Measurements from ENCODE around the gene ATOX1. TPM values are rescaled to one million over a fixed set of nuclear protein-coding genes. Genes with fewer than 3 reads are reported as not detected.

The ATOX1 gene
- total and polyA plus RNA-seq, 2 of the 8 experiments (the other 6 are each of a cell fraction or from before 2014, with no cell fraction given) = 79.9 to 232 TPM

GRCh38 chr5:151735646-151736045 is 22.8 kb downstream of the ATOX1 start:
- FAIRE-seq = no peak

More at GRCh38 chr5:151735646-151736045, 22.8 kb downstream of the ATOX1 start:
- Histone ChIP-seq H3K9me3 (ENCODE audit: insufficient read depth in 2 of 2, low read depth in 1 of 2, low read length in 1 of 2) (peaks cover 4 to 5% of the 10 kb centered on the region in 2 experiments; a peak in 1 of 4 replicates), H3K23ac (ENCODE audit: insufficient read length) (no peak overlapping the region), H2BK15ac (ENCODE audit: low read length) (0 out of 2 replicates have a peak overlapping the region, but pooled peaks have one; percentile 1), H3K79me1 (ENCODE audit: low read depth, low read length) (no peaks in the 10 kb centered on the region), H3K4me1 (replicated peaks in 1 of 4; ENCODE audit: control insufficient read depth in 3 of 4, insufficient read depth in 4 of 4, low read length in 3 of 4) (peaks cover 8 to 15% (median 11%) of the 10 kb centered on the region in 4 experiments), H2BK5ac (ENCODE audit: low read depth, low read length) (no peak overlapping the region), H2BK12ac (ENCODE audit: low read depth, low read length) (no peak overlapping the region), H2BK20ac (ENCODE audit: low read length) (no peak overlapping the region), H2BK120ac (replicated peaks; ENCODE audit: low read depth, low read length) (no peak overlapping the region), H3K27me3 (replicated peaks in 1 of 4; ENCODE audit: control insufficient read depth in 3 of 4, extremely low read depth in 1 of 4, insufficient read depth in 3 of 4, low read length in 3 of 4) (no peaks in the 10 kb centered on the region), H4K20me1 (replicated peaks in 1 of 2; ENCODE audit: control insufficient read depth in 1 of 2, insufficient read depth in 2 of 2, low read length in 2 of 2) (no peaks in the 10 kb centered on the region), H3K4me3 (ENCODE audit: extremely low read depth in 1 of 4, insufficient read depth in 2 of 4, low read depth in 3 of 4, low read length in 4 of 4) (no peak overlapping the region), H4K5ac (ENCODE audit: insufficient read length, low read depth, low read length) (no peak overlapping the region), H3K14ac (ENCODE audit: insufficient read length) (no peak overlapping the region), H3K23me2 (ENCODE audit: low read depth, low read length) (peaks cover 2% of the 10 kb centered on the region; the same call in 1 of the 2 replicates), H4K91ac (replicated peaks; ENCODE audit: insufficient read length, low read length) (no peak overlapping the region), H4K8ac (ENCODE audit: extremely low read depth, insufficient read depth, low read length) (no peak overlapping the region), H3K9ac (replicated peaks in 1 of 4; ENCODE audit: extremely low read depth in 1 of 4, low read depth in 3 of 4, low read length in 3 of 4) (no peak overlapping the region), H3K79me2 (ENCODE audit: control insufficient read depth in 1 of 2, insufficient read depth in 2 of 2, low read length in 2 of 2) (no peaks in the 10 kb centered on the region), H2AK5ac (ENCODE audit: low read depth, low read length) (no peak overlapping the region), H3K18ac (ENCODE audit: extremely low read depth, low read length) (no peak overlapping the region), H3K27ac (ENCODE audit: low read depth, low read length) (no peak overlapping the region), H3K4me2 (ENCODE audit: insufficient read depth in 1 of 2, low read depth in 2 of 2, low read length in 2 of 2) (no peak overlapping the region), H3K56ac (replicated peaks; ENCODE audit: insufficient read length, low read depth, low read length) (no peak overlapping the region), H3K36me3 (ENCODE audit: control insufficient read depth in 2 of 4, insufficient read depth in 4 of 4, low read length in 3 of 4) (0 out of 8 replicates have a peak, but pooled peaks cover 0 to under 1% (median 0%) of the 10 kb centered on the region in 4 experiments), H3K4ac (replicated peaks; ENCODE audit: insufficient read length, low read depth, low read length) (no peak overlapping the region), H2AFZ (ENCODE audit: low read length) (no peak overlapping the region)
- ChIA-PET POLR2A (ENCODE audit: partially characterized antibody) (interaction anchor here (1.1 kb wide), 1 partner anchor 63 kb away, joined by 3 read pairs; no protein-coding TSS in a partner anchor), CTCF (ENCODE audit: partially characterized antibody) (interaction anchor here (1.0 to 38.0 kb wide), 5 partner anchors 16 to 215 kb away, joined by 3 to 991 read pairs (median 12); no protein-coding TSS in a partner anchor)
- no peak for DNase-seq (ENCODE audit: low read depth in 1 of 2, low spot score in 2 of 2)
- TF ChIP-seq YY1 (IDR thresholded peaks at IDR 0.05; ENCODE audit: low read depth, low read length) = no peak
- no peak for TF ChIP-seq SP2 (IDR thresholded peaks at IDR 0.05; ENCODE audit: low read length)
- TF ChIP-seq KDM1A (IDR thresholded peaks at IDR 0.05; ENCODE audit: borderline replicate concordance, low read length) = no peak
- no peak for TF ChIP-seq TBP (IDR thresholded peaks at IDR 0.05; ENCODE audit: low read depth, low read length)
- TF ChIP-seq CTCF (IDR thresholded peaks at IDR 0.05; ENCODE audit: control extremely low read depth in 1 of 3, insufficient read depth in 1 of 3, low read depth in 1 of 3, low read length in 3 of 3) = no peak
- no peak for TF ChIP-seq GTF2F1 (IDR thresholded peaks at IDR 0.05; ENCODE audit: borderline replicate concordance, low read depth, low read length)
- TF ChIP-seq, protein P1, sequence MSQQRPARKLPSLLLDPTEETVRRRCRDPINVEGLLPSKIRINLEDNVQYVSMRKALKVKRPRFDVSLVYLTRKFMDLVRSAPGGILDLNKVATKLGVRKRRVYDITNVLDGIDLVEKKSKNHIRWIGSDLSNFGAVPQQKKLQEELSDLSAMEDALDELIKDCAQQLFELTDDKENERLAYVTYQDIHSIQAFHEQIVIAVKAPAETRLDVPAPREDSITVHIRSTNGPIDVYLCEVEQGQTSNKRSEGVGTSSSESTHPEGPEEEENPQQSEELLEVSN (IDR thresholded peaks at IDR 0.05) = no peak
- no peak for TF ChIP-seq CREB1 (IDR thresholded peaks at IDR 0.05)
- no peak for TF ChIP-seq TAF7 (optimal IDR thresholded peaks at IDR 0.05; ENCODE audit: borderline replicate concordance, low read depth, low read length)
- no peak for TF ChIP-seq ZNF274 (IDR thresholded peaks at IDR 0.05; ENCODE audit: borderline replicate concordance, extremely low read depth, low read length)
- 93% methylated on average over 1 of the region's 1 CpG; no CpG with 5 or more reads in 1 of the 2 experiments for WGBS, 2 experiments (ENCODE audit: extremely low coverage in 1 of 2, insufficient coverage in 1 of 2, insufficient read length in 1 of 2, insufficient replicate concordance in 2 of 2, low coverage in 1 of 2, low lambda C conversion rate in 2 of 2, missing lambda C conversion rate in 1 of 2)

All from H1 (cell line).